ENCODE results near the gene MAL.

MAL gene

DNA sequence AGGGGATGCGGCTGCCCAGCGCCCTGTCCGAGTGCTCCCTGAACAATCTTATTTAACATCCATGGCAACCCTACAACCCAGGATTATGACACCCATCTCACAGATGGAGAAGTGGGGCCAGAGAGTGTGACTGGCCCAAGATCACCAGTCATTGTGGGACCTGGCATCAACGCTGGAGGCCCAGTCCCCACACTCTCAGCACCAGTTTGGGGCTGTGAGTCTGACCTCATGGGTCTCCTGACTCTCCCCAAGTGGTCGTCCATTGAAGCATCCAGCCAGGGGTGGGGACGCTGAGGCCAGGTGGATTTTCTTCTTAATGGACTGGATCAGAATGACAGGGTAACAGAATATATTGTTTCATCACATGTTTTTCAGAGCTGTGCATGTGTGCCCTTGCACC lies 24.5 kb downstream of the MAL start:
- Histone ChIP-seq H3K27me3 (ENCODE audit: insufficient read depth, poor library complexity, severe bottlenecking) (peaks cover 9% of the 10 kb centered on the region), H3K27ac (replicated peaks) (no peak overlapping the region), H3K4me3 (replicated peaks; ENCODE audit: insufficient read depth, low read length) (no peak overlapping the region)
- no peak for DNase-seq (ENCODE audit: low read depth in 1 of 2, low spot score in 1 of 2)
- TF ChIP-seq GABPA (IDR thresholded peaks at IDR 0.05; ENCODE audit: low read depth) (no peak), POLR2AphosphoS5 (IDR thresholded peaks at IDR 0.05; ENCODE audit: low read depth) (no peak), SPI1 (IDR thresholded peaks at IDR 0.05; ENCODE audit: borderline replicate concordance, low read depth) (no peak)

DNA sequence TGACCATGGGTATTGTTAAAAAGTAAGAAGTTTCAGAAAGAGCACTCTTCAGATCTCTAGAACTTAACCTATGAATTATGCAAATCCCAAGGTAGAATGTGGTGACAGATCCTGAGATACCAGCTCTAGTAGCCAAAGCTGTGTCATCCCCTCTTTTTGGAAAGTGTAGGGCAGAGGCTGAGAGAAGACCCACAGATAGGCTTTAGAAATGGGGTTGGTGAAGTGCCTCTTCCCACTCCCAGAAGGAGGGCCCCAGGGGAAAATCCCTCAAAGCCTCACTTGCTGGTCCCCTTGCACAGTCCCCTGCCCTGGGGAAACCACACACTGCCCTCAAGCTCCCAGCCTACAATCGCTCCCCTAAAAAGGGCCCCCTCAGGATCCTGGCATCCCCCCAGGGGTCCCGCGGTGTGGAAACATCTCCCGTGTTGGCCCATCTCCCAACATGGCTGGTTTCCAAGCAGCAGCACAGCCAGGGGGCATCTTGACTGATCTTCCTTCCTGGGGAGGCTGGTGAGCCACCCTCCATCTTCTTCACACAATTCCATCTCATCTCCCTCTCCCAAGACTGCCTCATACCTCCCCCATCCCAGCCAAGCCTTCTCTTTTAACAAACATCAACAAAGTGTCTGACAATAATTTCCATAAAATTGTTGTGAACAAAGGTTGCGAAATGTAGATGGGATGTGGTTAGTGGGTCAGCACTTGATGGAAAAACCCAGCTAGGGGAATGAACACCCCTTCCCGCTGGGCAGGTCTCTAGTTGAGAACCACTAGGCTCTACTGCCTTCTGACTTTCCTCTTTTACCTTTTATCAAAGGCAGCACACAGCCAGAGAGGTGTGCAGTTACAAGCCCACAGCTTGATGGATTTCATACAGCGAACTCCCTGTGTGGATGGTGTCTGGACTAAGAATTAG lies 25.1 kb downstream of the MAL start:
- peaks cover 9% of the 10 kb centered on the region for H3K27me3 ChIP-seq (ENCODE audit: insufficient read depth, poor library complexity, severe bottlenecking)
- no peak overlapping the region for H3K4me3 ChIP-seq (replicated peaks; ENCODE audit: insufficient read depth, low read length)
- H3K27ac ChIP-seq (replicated peaks): no peak overlapping the region
- no peak for DNase-seq (ENCODE audit: low read depth in 1 of 2, low spot score in 1 of 2)
- TF ChIP-seq, protein P1, sequence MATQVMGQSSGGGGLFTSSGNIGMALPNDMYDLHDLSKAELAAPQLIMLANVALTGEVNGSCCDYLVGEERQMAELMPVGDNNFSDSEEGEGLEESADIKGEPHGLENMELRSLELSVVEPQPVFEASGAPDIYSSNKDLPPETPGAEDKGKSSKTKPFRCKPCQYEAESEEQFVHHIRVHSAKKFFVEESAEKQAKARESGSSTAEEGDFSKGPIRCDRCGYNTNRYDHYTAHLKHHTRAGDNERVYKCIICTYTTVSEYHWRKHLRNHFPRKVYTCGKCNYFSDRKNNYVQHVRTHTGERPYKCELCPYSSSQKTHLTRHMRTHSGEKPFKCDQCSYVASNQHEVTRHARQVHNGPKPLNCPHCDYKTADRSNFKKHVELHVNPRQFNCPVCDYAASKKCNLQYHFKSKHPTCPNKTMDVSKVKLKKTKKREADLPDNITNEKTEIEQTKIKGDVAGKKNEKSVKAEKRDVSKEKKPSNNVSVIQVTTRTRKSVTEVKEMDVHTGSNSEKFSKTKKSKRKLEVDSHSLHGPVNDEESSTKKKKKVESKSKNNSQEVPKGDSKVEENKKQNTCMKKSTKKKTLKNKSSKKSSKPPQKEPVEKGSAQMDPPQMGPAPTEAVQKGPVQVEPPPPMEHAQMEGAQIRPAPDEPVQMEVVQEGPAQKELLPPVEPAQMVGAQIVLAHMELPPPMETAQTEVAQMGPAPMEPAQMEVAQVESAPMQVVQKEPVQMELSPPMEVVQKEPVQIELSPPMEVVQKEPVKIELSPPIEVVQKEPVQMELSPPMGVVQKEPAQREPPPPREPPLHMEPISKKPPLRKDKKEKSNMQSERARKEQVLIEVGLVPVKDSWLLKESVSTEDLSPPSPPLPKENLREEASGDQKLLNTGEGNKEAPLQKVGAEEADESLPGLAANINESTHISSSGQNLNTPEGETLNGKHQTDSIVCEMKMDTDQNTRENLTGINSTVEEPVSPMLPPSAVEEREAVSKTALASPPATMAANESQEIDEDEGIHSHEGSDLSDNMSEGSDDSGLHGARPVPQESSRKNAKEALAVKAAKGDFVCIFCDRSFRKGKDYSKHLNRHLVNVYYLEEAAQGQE (IDR thresholded peaks at IDR 0.05; ENCODE audit: insufficient replicate concordance, low read depth): no peak
- TF ChIP-seq, protein P2, sequence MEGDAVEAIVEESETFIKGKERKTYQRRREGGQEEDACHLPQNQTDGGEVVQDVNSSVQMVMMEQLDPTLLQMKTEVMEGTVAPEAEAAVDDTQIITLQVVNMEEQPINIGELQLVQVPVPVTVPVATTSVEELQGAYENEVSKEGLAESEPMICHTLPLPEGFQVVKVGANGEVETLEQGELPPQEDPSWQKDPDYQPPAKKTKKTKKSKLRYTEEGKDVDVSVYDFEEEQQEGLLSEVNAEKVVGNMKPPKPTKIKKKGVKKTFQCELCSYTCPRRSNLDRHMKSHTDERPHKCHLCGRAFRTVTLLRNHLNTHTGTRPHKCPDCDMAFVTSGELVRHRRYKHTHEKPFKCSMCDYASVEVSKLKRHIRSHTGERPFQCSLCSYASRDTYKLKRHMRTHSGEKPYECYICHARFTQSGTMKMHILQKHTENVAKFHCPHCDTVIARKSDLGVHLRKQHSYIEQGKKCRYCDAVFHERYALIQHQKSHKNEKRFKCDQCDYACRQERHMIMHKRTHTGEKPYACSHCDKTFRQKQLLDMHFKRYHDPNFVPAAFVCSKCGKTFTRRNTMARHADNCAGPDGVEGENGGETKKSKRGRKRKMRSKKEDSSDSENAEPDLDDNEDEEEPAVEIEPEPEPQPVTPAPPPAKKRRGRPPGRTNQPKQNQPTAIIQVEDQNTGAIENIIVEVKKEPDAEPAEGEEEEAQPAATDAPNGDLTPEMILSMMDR (IDR thresholded peaks at IDR 0.05; ENCODE audit: insufficient read depth, low read length): no peak
- TF ChIP-seq SPI1 (IDR thresholded peaks at IDR 0.05; ENCODE audit: borderline replicate concordance, low read depth): no peak
- TF ChIP-seq GABPA (IDR thresholded peaks at IDR 0.05; ENCODE audit: low read depth): no peak
- no peak for TF ChIP-seq POLR2AphosphoS5 (IDR thresholded peaks at IDR 0.05; ENCODE audit: low read depth)

DNA sequence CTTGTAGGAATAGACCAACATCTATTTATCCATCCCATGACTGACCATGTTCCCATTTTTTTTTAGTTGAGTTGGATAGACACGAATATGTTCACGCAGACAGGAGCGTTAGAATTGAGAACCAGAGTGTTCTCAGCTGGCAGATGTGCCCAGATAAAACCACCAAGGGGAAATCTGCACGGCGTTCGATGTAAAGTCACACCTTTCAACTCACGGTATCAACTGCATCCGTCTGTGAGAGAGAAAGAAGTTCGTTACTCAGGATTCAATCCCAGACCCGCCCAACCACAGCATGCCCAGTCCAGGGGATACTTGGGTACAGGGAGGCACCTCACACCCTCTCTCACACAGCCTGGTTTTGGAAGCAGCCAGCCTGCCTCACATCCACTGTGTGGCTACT lies 26.1 kb downstream of the MAL start:
- TF ChIP-seq SPI1 (IDR thresholded peaks at IDR 0.05; ENCODE audit: borderline replicate concordance, low read depth): no peak
- TF ChIP-seq, protein P2 (IDR thresholded peaks at IDR 0.05; ENCODE audit: insufficient read depth, low read length): no peak
- no peak for TF ChIP-seq POLR2AphosphoS5 (IDR thresholded peaks at IDR 0.05; ENCODE audit: low read depth)
- TF ChIP-seq GABPA (IDR thresholded peaks at IDR 0.05; ENCODE audit: low read depth): no peak
- TF ChIP-seq, protein P1 (IDR thresholded peaks at IDR 0.05; ENCODE audit: insufficient replicate concordance, low read depth): no peak
- peaks cover 6% of the 10 kb centered on the region for H3K27me3 ChIP-seq (ENCODE audit: insufficient read depth, poor library complexity, severe bottlenecking)
- no peak overlapping the region for H3K4me3 ChIP-seq (replicated peaks; ENCODE audit: insufficient read depth, low read length)
- DNase-seq (ENCODE audit: low read depth in 1 of 2, low spot score in 1 of 2): no peak
- H3K27ac ChIP-seq (replicated peaks): no peak overlapping the region

DNA sequence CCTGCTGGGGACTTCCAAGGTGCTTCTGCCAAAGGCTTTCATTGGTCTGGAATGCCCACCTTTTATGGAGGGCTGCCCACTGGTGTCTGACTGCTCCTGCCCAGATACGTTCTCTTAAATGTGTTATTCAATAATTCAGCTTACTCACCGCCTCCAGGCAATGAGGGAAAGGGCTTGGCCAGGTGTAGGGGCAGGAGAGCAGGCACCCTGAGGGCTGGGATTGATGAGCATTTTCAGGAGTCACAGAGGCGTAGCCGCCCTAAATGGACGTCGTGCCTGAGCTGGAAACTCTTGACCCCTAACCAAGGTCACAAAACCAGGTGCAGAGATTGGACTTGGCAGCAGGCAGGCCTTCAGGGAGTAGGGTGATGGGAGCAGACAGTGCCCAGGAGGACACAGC lies 26.8 kb downstream of the MAL start:
- Histone ChIP-seq H3K27ac (replicated peaks) (no peak overlapping the region), H3K4me3 (replicated peaks; ENCODE audit: insufficient read depth, low read length) (no peak overlapping the region)
- DNase-seq (ENCODE audit: low read depth in 1 of 2, low spot score in 1 of 2): no peak

More for the DNA sequence above, 26.8 kb downstream of the MAL start:
- TF ChIP-seq SPI1 (IDR thresholded peaks at IDR 0.05; ENCODE audit: borderline replicate concordance, low read depth) (no peak), POLR2AphosphoS5 (IDR thresholded peaks at IDR 0.05; ENCODE audit: low read depth) (no peak)
- TF ChIP-seq, protein P1 (IDR thresholded peaks at IDR 0.05; ENCODE audit: insufficient replicate concordance, low read depth): no peak
- H3K27me3 ChIP-seq (ENCODE audit: insufficient read depth, poor library complexity, severe bottlenecking): peaks cover 6% of the 10 kb centered on the region

Measured in HL-60 (cell line).